ENCODE results near the gene CFHR3. TPM values are rescaled to one million over a fixed set of nuclear protein-coding genes. Genes with fewer than 3 reads are reported as not detected.
"Not testable (repeated sequence)": the region's sequence is repeated elsewhere in the genome, so short reads cannot be mapped to it uniquely, and the experiment has no call there.

CFHR3 gene
- total RNA-seq = under 1 TPM in 1 of 4 donors, not detected in 3; 0.42 TPM

DNA sequence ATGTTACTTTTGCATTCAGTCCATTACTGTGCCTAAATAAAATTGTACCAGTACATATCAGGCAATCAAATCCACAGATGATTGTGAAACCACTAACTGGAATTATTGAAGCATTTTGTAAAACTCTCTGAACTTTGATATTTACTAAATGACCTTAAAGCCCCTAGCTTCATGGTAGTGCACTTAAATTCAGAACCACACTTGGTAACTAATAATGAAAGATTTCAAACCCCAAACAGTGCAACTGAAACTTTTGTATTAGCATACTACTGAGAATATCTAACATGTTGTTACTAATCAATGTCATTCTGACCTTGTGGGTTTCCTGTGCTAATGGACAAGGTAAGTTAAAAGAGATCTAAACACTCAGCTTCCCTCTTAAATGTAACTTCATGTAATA lies at the start of gene CFHR3:
Gene CFHR3 (plus strand): TSS at position 238 of the 400 bp plus-strand sequence. CDS start 47 bp downstream, at position 285.
- intact Hi-C loops (cut with DNase I; ENCODE audit: low total_unique reads) = no loop called here
- H3K4me3 ChIP-seq (ENCODE audit: low read depth, poor library complexity, severe bottlenecking) = no peak within 1 kb of the TSS
- no peak for DNase-seq (ENCODE audit: low spot score in 2 of 2)
- TF ChIP-seq, protein P1, sequence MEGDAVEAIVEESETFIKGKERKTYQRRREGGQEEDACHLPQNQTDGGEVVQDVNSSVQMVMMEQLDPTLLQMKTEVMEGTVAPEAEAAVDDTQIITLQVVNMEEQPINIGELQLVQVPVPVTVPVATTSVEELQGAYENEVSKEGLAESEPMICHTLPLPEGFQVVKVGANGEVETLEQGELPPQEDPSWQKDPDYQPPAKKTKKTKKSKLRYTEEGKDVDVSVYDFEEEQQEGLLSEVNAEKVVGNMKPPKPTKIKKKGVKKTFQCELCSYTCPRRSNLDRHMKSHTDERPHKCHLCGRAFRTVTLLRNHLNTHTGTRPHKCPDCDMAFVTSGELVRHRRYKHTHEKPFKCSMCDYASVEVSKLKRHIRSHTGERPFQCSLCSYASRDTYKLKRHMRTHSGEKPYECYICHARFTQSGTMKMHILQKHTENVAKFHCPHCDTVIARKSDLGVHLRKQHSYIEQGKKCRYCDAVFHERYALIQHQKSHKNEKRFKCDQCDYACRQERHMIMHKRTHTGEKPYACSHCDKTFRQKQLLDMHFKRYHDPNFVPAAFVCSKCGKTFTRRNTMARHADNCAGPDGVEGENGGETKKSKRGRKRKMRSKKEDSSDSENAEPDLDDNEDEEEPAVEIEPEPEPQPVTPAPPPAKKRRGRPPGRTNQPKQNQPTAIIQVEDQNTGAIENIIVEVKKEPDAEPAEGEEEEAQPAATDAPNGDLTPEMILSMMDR (IDR thresholded peaks at IDR 0.05) = no peak
- TF ChIP-seq POLR2A (IDR thresholded peaks at IDR 0.05) = no peak

DNA sequence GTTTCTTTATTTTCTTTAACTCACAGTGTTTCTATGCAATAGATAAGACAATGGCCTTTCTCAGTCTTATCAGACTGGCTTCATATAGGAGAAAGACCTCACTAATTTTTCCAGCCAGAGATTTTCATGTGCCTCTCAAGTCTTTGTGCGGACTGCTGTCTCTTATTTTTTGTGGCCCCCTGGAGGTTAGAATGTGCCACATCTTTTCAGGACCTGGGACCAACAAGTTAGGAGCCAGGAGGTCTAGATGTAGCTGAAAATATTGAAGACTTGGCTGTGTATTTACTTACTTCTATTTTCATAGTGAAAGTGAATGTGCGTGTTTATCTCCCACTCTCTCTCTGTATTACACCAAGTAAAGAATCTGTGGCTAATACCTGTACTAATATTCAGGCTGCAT lies 42.1 kb upstream of the CFHR3 start:
- no peak for DNase-seq (ENCODE audit: low spot score in 2 of 2)
- 95 to 96% methylated on average over 2 of the region's 2 CpGs for WGBS, 2 donors
- intact Hi-C loops (cut with DNase I; ENCODE audit: low total_unique reads) = no loop called here
- TF ChIP-seq, protein P1 (IDR thresholded peaks at IDR 0.05) = no peak
- no peak for TF ChIP-seq POLR2A (IDR thresholded peaks at IDR 0.05)
- H3K4me3 ChIP-seq (ENCODE audit: low read depth, poor library complexity, severe bottlenecking) = no peak overlapping the region

DNA sequence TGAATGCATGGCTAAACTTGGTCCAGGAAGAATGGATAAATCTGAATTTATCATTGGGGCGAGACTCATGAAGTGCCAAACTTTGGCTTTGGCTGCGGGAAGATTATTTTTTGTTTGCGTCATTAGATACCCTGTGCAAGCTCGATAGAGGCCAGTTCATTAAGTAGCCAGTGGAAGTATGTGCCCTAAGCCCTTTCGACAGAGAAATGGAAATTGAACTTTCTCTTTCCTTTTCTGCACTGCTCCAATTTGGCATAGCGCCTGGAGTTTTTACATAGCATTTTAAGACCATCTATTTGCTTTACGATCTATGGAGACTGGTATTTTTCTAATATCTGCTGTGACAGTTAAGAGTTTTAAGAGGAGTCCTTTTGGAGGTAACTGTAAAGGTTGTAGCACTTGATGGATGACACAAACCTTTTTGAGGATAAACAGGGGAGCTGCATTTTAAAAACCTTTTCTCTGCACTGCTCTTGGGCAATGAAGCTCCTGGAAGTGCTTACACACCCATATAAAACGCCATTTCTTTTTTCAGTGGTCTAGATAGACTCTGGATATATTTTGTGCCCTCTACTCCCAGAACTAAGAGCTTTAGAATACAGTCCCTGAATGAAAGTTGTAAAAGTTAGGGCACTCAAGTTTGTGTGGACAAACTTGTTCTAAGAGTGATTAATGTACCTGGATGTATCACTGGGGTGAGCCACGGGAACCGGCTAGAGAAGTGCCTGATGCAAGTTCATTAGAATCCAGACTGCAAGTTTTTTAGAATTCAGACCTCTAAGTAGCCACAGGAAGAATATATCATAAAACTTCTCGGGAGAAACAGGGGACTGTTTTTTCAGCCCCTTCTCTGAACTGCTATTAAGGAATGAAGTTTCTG lies 41.3 kb upstream of the CFHR3 start:
- H3K4me3 ChIP-seq (ENCODE audit: low read depth, poor library complexity, severe bottlenecking) = no peak overlapping the region
- intact Hi-C loops (cut with DNase I; ENCODE audit: low total_unique reads) = no loop called here
- DNase-seq (ENCODE audit: low spot score in 2 of 2) = no peak
- no peak for TF ChIP-seq POLR2A (IDR thresholded peaks at IDR 0.05)
- TF ChIP-seq, protein P1 (IDR thresholded peaks at IDR 0.05) = no peak
- 82 to 86% methylated on average over 11 of the region's 11 CpGs for WGBS, 2 donors

DNA sequence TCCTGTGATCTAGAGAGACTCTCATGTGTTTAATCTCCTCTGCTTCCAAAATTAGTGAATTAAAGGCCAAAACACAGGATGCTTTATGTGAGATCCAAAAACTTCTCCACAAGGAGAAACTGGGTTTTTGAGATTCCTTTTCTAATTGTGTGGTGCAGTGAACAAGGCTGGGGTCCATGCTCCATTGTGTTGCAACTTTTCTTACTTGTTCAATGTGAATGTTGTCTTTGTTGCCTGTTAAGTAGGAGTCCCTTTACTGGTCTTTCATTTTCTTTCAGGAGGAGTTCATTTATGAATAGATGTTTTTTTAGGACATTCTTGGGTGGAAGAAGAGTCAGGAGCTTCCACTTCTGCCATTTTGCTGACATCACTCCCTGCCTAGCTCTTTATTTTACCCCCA lies 40.6 kb upstream of the CFHR3 start:
- intact Hi-C loops (cut with DNase I; ENCODE audit: low total_unique reads) = no loop called here
- H3K4me3 ChIP-seq (ENCODE audit: low read depth, poor library complexity, severe bottlenecking) = no peak overlapping the region
- TF ChIP-seq, protein P1 (IDR thresholded peaks at IDR 0.05) = no peak
- TF ChIP-seq POLR2A (IDR thresholded peaks at IDR 0.05) = no peak
- DNase-seq (ENCODE audit: low spot score in 2 of 2) = no peak

DNA sequence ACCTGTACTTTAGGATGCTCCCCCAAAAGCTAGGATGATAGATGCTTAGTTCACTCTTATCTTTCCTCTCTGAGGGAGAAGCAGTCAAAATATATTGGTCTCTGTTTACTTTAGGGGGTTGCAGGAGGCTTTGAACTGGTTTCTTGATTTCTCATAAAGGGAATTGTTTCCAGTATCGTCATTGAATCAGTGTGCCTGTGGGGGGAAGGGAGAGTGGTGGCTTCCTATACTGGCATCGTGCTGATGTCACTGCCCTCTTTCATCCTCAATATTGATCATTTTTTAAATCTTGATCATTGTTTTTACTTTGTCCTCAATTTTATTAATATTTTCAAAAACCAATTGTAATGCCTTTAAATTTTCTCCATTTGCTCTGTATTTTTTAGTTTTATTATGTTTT lies 40.2 kb upstream of the CFHR3 start:
- DNase-seq (ENCODE audit: low spot score in 2 of 2) = no peak
- no peak overlapping the region for H3K4me3 ChIP-seq (ENCODE audit: low read depth, poor library complexity, severe bottlenecking)
- WGBS, 2 donors = 93 to 95% methylated on average over 2 of the region's 2 CpGs
- TF ChIP-seq POLR2A (IDR thresholded peaks at IDR 0.05) = no peak
- TF ChIP-seq, protein P1 (IDR thresholded peaks at IDR 0.05) = no peak
- intact Hi-C loops (cut with DNase I; ENCODE audit: low total_unique reads) = no loop called here

DNA sequence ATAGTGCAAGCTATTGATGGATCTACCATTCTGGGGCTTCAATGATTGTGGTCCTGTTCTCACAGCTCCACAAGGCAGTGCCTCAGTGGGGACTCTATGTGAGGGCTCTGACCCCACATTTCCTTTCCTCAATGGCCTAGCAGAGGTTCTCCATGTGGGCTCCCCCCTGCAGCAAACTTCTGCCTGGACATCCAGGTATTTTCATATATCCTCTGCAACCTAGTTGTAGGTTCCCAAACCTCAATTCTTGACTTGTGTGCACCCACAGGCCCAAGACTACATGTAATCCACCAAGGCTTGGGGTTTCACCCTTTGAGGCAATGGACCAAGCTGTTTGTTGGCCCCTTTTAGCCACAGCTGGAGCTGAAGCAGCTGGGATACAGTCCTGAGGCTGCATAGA lies 35.9 kb upstream of the CFHR3 start:
- H3K4me3 ChIP-seq (ENCODE audit: low read depth, poor library complexity, severe bottlenecking) = no peak overlapping the region
- intact Hi-C loops (cut with DNase I; ENCODE audit: low total_unique reads) = no loop called here
- no peak for DNase-seq (ENCODE audit: low spot score in 2 of 2)
- no peak for TF ChIP-seq POLR2A (IDR thresholded peaks at IDR 0.05)
- TF ChIP-seq, protein P1 (IDR thresholded peaks at IDR 0.05) = no peak

DNA sequence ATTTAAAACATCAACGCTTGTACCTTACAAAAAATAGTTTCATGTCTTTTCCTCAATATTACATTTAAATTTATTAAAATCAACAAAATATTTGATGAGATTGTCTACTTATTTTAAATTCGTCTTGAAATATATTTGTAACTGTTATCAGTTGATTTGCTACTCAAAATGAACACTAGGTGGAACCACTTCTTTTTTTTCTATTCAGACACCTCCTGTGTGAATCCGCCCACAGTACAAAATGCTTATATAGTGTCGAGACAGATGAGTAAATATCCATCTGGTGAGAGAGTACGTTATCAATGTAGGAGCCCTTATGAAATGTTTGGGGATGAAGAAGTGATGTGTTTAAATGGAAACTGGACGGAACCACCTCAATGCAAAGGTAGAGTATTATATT lies 31.4 kb upstream of the CFHR3 start:
- WGBS, 2 donors = 45 to 50% methylated on average over 6 of the region's 6 CpGs
- intact Hi-C loops (cut with DNase I; ENCODE audit: low total_unique reads); DNase-seq (ENCODE audit: low spot score in 2 of 2); H3K4me3 ChIP-seq (ENCODE audit: low read depth, poor library complexity, severe bottlenecking): not testable (repeated sequence)

DNA sequence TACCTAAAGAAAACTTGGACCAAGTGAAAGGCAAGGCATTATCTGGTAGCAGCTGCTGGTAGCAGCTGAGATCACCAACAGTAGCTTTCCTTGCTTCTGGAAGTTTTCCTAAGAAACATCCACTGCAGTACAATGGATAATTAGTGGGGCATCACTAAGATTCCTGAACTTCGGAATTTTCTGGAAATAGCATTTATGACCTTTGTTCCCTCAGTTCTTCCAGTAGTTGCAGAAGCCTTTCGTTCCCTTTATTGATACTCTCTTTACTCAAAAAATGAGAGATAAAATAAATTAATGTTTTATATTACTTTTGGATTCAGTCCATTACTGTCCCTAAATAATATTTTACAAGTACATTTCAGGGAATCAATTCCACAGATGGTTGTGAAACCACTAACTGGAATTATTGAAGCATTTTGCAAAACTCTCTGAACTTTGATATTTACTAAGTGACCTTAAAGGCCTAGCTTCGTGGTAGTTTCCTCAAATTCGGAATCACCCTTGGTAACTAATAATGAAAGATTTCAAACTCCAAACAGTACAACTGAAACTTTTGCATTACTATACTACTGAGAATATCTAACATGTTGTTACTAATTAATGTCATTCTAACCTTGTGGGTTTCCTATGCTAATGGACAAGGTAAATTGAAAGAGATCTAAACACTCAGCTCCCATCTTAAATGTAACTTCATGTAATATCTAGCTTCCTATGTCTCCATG lies 9.5 kb upstream of the CFHR3 start:
- intact Hi-C loops (cut with DNase I; ENCODE audit: low total_unique reads); H3K4me3 ChIP-seq (ENCODE audit: low read depth, poor library complexity, severe bottlenecking); DNase-seq (ENCODE audit: low spot score in 2 of 2): not testable (repeated sequence)
- 81 to 84% methylated on average over 4 of the region's 4 CpGs for WGBS, 2 donors
